Sigmoid colon (tissue), 4 donors: ENCODE measurements around the gene LCN2.

Source experiments
- CTCF ChIP-seq, 4 experiments: fragments of 450-650 bp in 3 of 4; fragments of 200-600 bp in 1 of 4; IDR thresholded peaks; one replicate each; pipeline ENCODE4 v1.5.1; 2016 to 2019; ENCODE audit warnings: antibody characterized with exemption in 4 of 4, mild to moderate bottlenecking in 3 of 4, moderate library complexity in 2 of 4
- POLR2AphosphoS5 ChIP-seq, 4 donors: sonication (generic); formaldehyde crosslinking; IDR thresholded peaks; one replicate each; pipeline ENCODE4 v1.6.1; 2017; ENCODE audit warnings: antibody characterized with exemption in 4 of 4

DNA sequence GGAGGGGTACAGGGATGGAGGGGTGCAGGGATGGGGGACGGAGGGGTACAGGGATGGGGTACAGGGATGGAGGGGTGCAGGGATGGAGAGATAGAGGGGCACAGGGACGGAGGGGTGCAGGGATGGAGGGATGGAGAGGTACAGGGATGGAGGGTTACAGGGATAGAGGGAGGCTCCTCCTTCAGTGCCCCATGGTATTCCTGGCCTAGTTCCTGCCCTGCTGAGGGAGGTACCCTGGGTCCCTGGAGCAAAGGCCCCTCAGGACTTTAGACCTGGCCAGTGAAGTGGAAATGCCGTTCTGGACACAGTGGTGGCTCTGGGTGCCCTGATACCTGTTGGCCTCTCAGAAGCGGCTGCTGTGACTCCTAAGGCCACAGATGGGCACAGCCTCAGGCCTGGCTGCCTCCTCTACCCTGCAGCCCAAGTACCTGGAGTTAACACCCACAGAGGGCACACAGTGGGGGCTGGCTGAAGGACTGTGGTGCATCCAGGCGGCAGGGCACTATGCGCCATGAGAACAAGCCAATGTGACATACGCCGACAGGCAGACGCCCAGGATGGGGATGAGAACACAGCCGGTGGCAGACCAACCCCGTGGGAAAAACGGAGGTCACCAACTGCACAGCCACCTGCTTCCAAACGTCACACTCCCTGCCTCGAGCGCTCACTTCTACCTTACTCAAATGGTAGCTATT lies 30.1 kb upstream of the LCN2 start:
- no peak for TF ChIP-seq CTCF (IDR thresholded peaks at IDR 0.05)
- TF ChIP-seq POLR2AphosphoS5 (IDR thresholded peaks at IDR 0.05), result no peak
